IPS-11a (cell line): ENCODE data around the gene KDM5C.
A peak's percentile ranks its signal among the peaks of the same experiment; 100 is the strongest.

Experiments used
- H3K4me3 ChIP-seq: one replicate; pipeline ENCODE4 v1.5.1; 2013; ENCODE audit warnings: low read depth, low read length, control low read depth

The KDM5C gene

GRCh38 chrX:53224860-53225797 lies at the start of gene KDM5C:
Gene KDM5C (minus strand): TSS chrX:53225207. CDS start chrX:53224889, 318 bp downstream.
- peak within 1 kb of the TSS; percentile 88 for H3K4me3 ChIP-seq

- H3K4me3 ChIP-seq = no peak overlapping the region
These were observed 47.9 kb upstream of the KDM5C start for GRCh38 chrX:53272808-53273337.

- H3K4me3 ChIP-seq = no peak overlapping the region
These were observed 44.6 kb upstream of the KDM5C start for GRCh38 chrX:53269536-53270107.

- H3K4me3 ChIP-seq = no peak overlapping the region
These were observed 43.2 kb upstream of the KDM5C start for GRCh38 chrX:53268173-53268572.

GRCh38 chrX:53266914-53267313 lies 41.9 kb upstream of the KDM5C start:
- no peak overlapping the region for H3K4me3 ChIP-seq

GRCh38 chrX:53265771-53266574 lies 41.0 kb upstream of the KDM5C start:
- no peak overlapping the region for H3K4me3 ChIP-seq

- no peak overlapping the region for H3K4me3 ChIP-seq
These were observed 38.6 kb upstream of the KDM5C start for GRCh38 chrX:53263597-53264094.

GRCh38 chrX:53262918-53263394 lies 37.9 kb upstream of the KDM5C start:
- no peak overlapping the region for H3K4me3 ChIP-seq

GRCh38 chrX:53262189-53262917 lies 37.3 kb upstream of the KDM5C start:
- H3K4me3 ChIP-seq = no peak overlapping the region

GRCh38 chrX:53261355-53261972 lies 36.5 kb upstream of the KDM5C start:
- no peak overlapping the region for H3K4me3 ChIP-seq

GRCh38 chrX:53260836-53261235 lies 35.8 kb upstream of the KDM5C start:
- H3K4me3 ChIP-seq = no peak overlapping the region

GRCh38 chrX:53257670-53258423 lies 32.8 kb upstream of the KDM5C start:
- H3K4me3 ChIP-seq = no peak overlapping the region

- no peak overlapping the region for H3K4me3 ChIP-seq
These were observed 32.2 kb upstream of the KDM5C start for GRCh38 chrX:53257166-53257565.

- no peak overlapping the region for H3K4me3 ChIP-seq
These were observed 31.5 kb upstream of the KDM5C start for GRCh38 chrX:53256446-53257041.

GRCh38 chrX:53255738-53256191 lies 30.8 kb upstream of the KDM5C start:
- H3K4me3 ChIP-seq = no peak overlapping the region

- H3K4me3 ChIP-seq = no peak overlapping the region
These were observed 29.8 kb upstream of the KDM5C start for GRCh38 chrX:53254570-53255461.

GRCh38 chrX:53253293-53254020 lies 28.4 kb upstream of the KDM5C start:
- H3K4me3 ChIP-seq = no peak overlapping the region
